ENCODE data around the gene ADAP1. TPM values are rescaled to one million over a fixed set of nuclear protein-coding genes. Genes with fewer than 3 reads are reported as not detected.

The ADAP1 gene
- total and polyA plus RNA-seq, 2 experiments from 2014 or later, result 0.24 to 1.1 TPM

DNA sequence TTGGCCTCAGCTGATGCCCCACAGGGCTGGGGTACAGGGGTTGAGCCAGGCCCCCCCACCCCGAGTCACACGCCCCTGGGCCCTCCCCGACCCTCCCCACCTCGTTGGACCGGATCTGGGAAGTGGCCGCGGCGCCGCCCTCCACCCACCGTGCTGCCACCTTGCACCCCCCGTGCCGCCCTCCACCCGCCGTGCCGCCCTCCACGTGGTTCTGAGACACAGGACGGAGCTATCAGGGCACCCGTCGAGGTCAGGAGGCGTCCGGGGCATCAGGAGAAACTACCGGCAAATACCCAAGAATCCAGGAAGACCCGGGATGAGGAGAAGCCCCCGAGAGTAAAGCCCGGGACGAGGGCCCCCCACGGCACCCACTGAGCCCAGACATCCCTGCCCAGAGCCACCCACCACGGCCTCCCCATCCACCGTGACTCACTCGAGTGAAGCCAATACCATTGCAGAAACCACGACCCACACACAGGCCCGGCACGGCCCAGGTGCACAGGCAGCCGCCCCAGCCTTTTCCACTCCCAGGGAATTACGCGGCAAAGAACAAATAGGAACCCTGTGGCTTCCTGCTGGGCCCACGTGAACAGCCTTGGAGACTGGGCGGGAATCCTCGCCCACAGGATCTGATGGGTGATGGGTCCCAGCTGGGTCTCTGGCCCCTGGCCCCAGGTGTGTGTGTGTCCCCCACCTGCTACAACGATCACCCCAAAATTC, 34.0 kb downstream of the ADAP1 start:
- in situ Hi-C loops (cut with MboI), result no loop called here
- Histone ChIP-seq H3K27me3 (replicated peaks; ENCODE audit: insufficient read depth) (0 out of 2 replicates have a peak, but pooled peaks cover 6% of the 10 kb centered on the region), H3K79me2 (ENCODE audit: insufficient read depth) (no peaks in the 10 kb centered on the region), H3F3A (ENCODE audit: insufficient read depth) (no peaks in the 10 kb centered on the region), H3K9ac (no peak overlapping the region), H2AFZ (no peak overlapping the region), H4K20me1 (ENCODE audit: insufficient read depth) (no peaks in the 10 kb centered on the region), H3K4me3 (no peak overlapping the region), H3K4me2 (ENCODE audit: unreplicated experiment) (no peak overlapping the region), H3K9me3 (ENCODE audit: low read depth) (no peaks in the 10 kb centered on the region), H3K27ac (no peak overlapping the region), H3K9me2 (ENCODE audit: insufficient read depth) (no peaks in the 10 kb centered on the region), H3K36me3 (ENCODE audit: low read depth) (no peaks in the 10 kb centered on the region), H3K4me1 (ENCODE audit: insufficient read depth) (0 out of 2 replicates have a peak, but pooled peaks cover 3% of the 10 kb centered on the region)
- WGBS, 2 experiments (ENCODE audit: low coverage in 1 of 2, low lambda C conversion rate in 2 of 2, missing lambda C conversion rate in 2 of 2), result 80 to 81% methylated on average over 24 to 40 of the region's 40 CpGs
- TF ChIP-seq EZH2 (IDR thresholded peaks at IDR 0.05; ENCODE audit: insufficient read depth, poor library complexity, severe bottlenecking) (no peak), EZH2phosphoT487 (IDR thresholded peaks at IDR 0.05; ENCODE audit: insufficient read depth, low read depth) (no peak)
- DNase-seq, result no peak

GRCh38 chr7:919924-920341, 34.5 kb downstream of the ADAP1 start:
- Histone ChIP-seq H3K36me3 (ENCODE audit: low read depth) (no peaks in the 10 kb centered on the region), H3K9ac (no peak overlapping the region), H2AFZ (no peak overlapping the region), H4K20me1 (ENCODE audit: insufficient read depth) (no peaks in the 10 kb centered on the region), H3K4me3 (no peak overlapping the region), H3F3A (ENCODE audit: insufficient read depth) (no peaks in the 10 kb centered on the region), H3K27ac (no peak overlapping the region), H3K4me1 (ENCODE audit: insufficient read depth) (0 out of 2 replicates have a peak, but pooled peaks cover 3% of the 10 kb centered on the region), H3K27me3 (replicated peaks; ENCODE audit: insufficient read depth) (0 out of 2 replicates have a peak, but pooled peaks cover 6% of the 10 kb centered on the region), H3K4me2 (ENCODE audit: unreplicated experiment) (no peak overlapping the region), H3K9me3 (ENCODE audit: low read depth) (no peaks in the 10 kb centered on the region), H3K9me2 (ENCODE audit: insufficient read depth) (no peaks in the 10 kb centered on the region), H3K79me2 (ENCODE audit: insufficient read depth) (no peaks in the 10 kb centered on the region)
- no peak for TF ChIP-seq EZH2phosphoT487 (IDR thresholded peaks at IDR 0.05; ENCODE audit: insufficient read depth, low read depth)
- no peak for TF ChIP-seq EZH2 (IDR thresholded peaks at IDR 0.05; ENCODE audit: insufficient read depth, poor library complexity, severe bottlenecking)
- 56 to 75% methylated on average over 14 to 26 of the region's 26 CpGs for WGBS, 2 experiments (ENCODE audit: low coverage in 1 of 2, low lambda C conversion rate in 2 of 2, missing lambda C conversion rate in 2 of 2)
- in situ Hi-C loops (cut with MboI), result no loop called here
- no peak for DNase-seq

GRCh38 chr7:919114-919442, 35.4 kb downstream of the ADAP1 start:
- H3K4me2 ChIP-seq (ENCODE audit: unreplicated experiment), result no peak overlapping the region
- 0 out of 2 replicates have a peak, but pooled peaks cover 6% of the 10 kb centered on the region for H3K27me3 ChIP-seq (replicated peaks; ENCODE audit: insufficient read depth)
- no peaks in the 10 kb centered on the region for H4K20me1 ChIP-seq (ENCODE audit: insufficient read depth)
- no peak for TF ChIP-seq EZH2 (IDR thresholded peaks at IDR 0.05; ENCODE audit: insufficient read depth, poor library complexity, severe bottlenecking)
- TF ChIP-seq EZH2phosphoT487 (IDR thresholded peaks at IDR 0.05; ENCODE audit: insufficient read depth, low read depth), result no peak
- WGBS, 2 experiments (ENCODE audit: low coverage in 1 of 2, low lambda C conversion rate in 2 of 2, missing lambda C conversion rate in 2 of 2), result 55 to 63% methylated on average over 13 of the region's 13 CpGs
- H2AFZ ChIP-seq, result no peak overlapping the region
- no peaks in the 10 kb centered on the region for H3K4me1 ChIP-seq (ENCODE audit: insufficient read depth)
- no peak overlapping the region for H3K9ac ChIP-seq
- H3K9me3 ChIP-seq (ENCODE audit: low read depth), result no peaks in the 10 kb centered on the region
- no peaks in the 10 kb centered on the region for H3K36me3 ChIP-seq (ENCODE audit: low read depth)
- no peak overlapping the region for H3K4me3 ChIP-seq
- no peak for DNase-seq
- H3K79me2 ChIP-seq (ENCODE audit: insufficient read depth), result no peaks in the 10 kb centered on the region
- in situ Hi-C loops (cut with MboI), result no loop called here
- no peaks in the 10 kb centered on the region for H3F3A ChIP-seq (ENCODE audit: insufficient read depth)
- H3K27ac ChIP-seq, result no peak overlapping the region
- no peaks in the 10 kb centered on the region for H3K9me2 ChIP-seq (ENCODE audit: insufficient read depth)

GRCh38 chr7:918441-919113, 35.9 kb downstream of the ADAP1 start:
- H3K4me1 ChIP-seq (ENCODE audit: insufficient read depth), result no peaks in the 10 kb centered on the region
- H3K79me2 ChIP-seq (ENCODE audit: insufficient read depth), result no peaks in the 10 kb centered on the region
- H3K27me3 ChIP-seq (replicated peaks; ENCODE audit: insufficient read depth), result 0 out of 2 replicates have a peak, but pooled peaks cover 6% of the 10 kb centered on the region
- H4K20me1 ChIP-seq (ENCODE audit: insufficient read depth), result no peaks in the 10 kb centered on the region
- DNase-seq, result no peak
- no peaks in the 10 kb centered on the region for H3F3A ChIP-seq (ENCODE audit: insufficient read depth)
- 46 to 61% methylated on average over 16 to 21 of the region's 21 CpGs for WGBS, 2 experiments (ENCODE audit: low coverage in 1 of 2, low lambda C conversion rate in 2 of 2, missing lambda C conversion rate in 2 of 2)
- H3K9ac ChIP-seq, result no peak overlapping the region
- no peak for TF ChIP-seq EZH2phosphoT487 (IDR thresholded peaks at IDR 0.05; ENCODE audit: insufficient read depth, low read depth)
- TF ChIP-seq EZH2 (IDR thresholded peaks at IDR 0.05; ENCODE audit: insufficient read depth, poor library complexity, severe bottlenecking), result no peak
- H2AFZ ChIP-seq, result no peak overlapping the region
- no peak overlapping the region for H3K4me2 ChIP-seq (ENCODE audit: unreplicated experiment)
- no peak overlapping the region for H3K4me3 ChIP-seq
- H3K36me3 ChIP-seq (ENCODE audit: low read depth), result no peaks in the 10 kb centered on the region
- in situ Hi-C loops (cut with MboI), result no loop called here
- H3K9me2 ChIP-seq (ENCODE audit: insufficient read depth), result no peaks in the 10 kb centered on the region
- no peaks in the 10 kb centered on the region for H3K9me3 ChIP-seq (ENCODE audit: low read depth)
- H3K27ac ChIP-seq, result no peak overlapping the region
